HepG2 (cell line): ENCODE data around the gene BCAS1. TPM values are rescaled to one million over a fixed set of nuclear protein-coding genes. Genes with fewer than 3 reads are reported as not detected.

ENCODE experiments used
- BCL3 ChIP-seq: sonication (generic); formaldehyde crosslinking; IDR thresholded peaks from 2 replicates; pipeline ENCODE4 v1.5.1; 2020; ENCODE audit warnings: mild to moderate bottlenecking, missing genetic modification reagents, moderate library complexity
- BCLAF1 ChIP-seq: fragments of 450-650 bp; IDR thresholded peaks from 2 replicates; pipeline ENCODE4 v1.6.1; 2017; ENCODE audit warnings: mild to moderate bottlenecking
- CENPX ChIP-seq: sonication (generic); formaldehyde crosslinking; IDR thresholded peaks from 2 replicates; pipeline ENCODE4 v1.9.0; 2021; ENCODE audit warnings: mild to moderate bottlenecking, missing genetic modification reagents, moderate library complexity
- MAZ ChIP-seq, 2 experiments: sonication (generic) in 1 of 2; formaldehyde crosslinking in 1 of 2; IDR thresholded peaks; 2 replicates each; pipeline versions ENCODE4 v1.5.0 to v1.6.1; 2012 to 2020; ENCODE audit warnings: low read depth in 2 of 2, mild to moderate bottlenecking in 2 of 2, borderline replicate concordance in 1 of 2, improper control_type of control experiment in 1 of 2, low read length in 1 of 2, missing genetic modification reagents in 1 of 2, moderate library complexity in 1 of 2
- NR0B2 ChIP-seq: sonication (generic); formaldehyde crosslinking; IDR thresholded peaks from 2 replicates; pipeline ENCODE4 v1.4.0; 2020; ENCODE audit warnings: mild to moderate bottlenecking, missing genetic modification reagents
- PCBP2 ChIP-seq: fragments of 200-400 bp; formaldehyde crosslinking; optimal IDR thresholded peaks from 2 replicates; pipeline ENCODE3; 2018; ENCODE audit warnings: low read length, low read depth; ENCODE audit not compliant: poor library complexity, severe bottlenecking
- TOE1 ChIP-seq: sonication (generic); formaldehyde crosslinking; IDR thresholded peaks from 2 replicates; pipeline ENCODE4 v1.4.0; 2020; ENCODE audit warnings: mild to moderate bottlenecking, missing genetic modification reagents
- UBTF ChIP-seq: sonication (generic); formaldehyde crosslinking; IDR thresholded peaks from 2 replicates; pipeline ENCODE4 v1.4.0; 2020; ENCODE audit warnings: mild to moderate bottlenecking, missing genetic modification reagents
- ZBTB49 ChIP-seq: sonication (generic); formaldehyde crosslinking; IDR thresholded peaks from 2 replicates; pipeline ENCODE4 v1.4.0; 2020; ENCODE audit warnings: missing genetic modification reagents, borderline replicate concordance
- ZFX ChIP-seq: sonication (generic); formaldehyde crosslinking; IDR thresholded peaks from 2 replicates; pipeline ENCODE4 v1.4.0; 2020; ENCODE audit warnings: mild to moderate bottlenecking, low read depth, missing genetic modification reagents, moderate library complexity
- ZHX1 ChIP-seq: sonication (generic); formaldehyde crosslinking; IDR thresholded peaks from 2 replicates; pipeline ENCODE4 v1.8.1; 2022; ENCODE audit warnings: low read depth, mild to moderate bottlenecking, missing genetic modification reagents
- ZNF143 ChIP-seq: sonication (generic); formaldehyde crosslinking; IDR thresholded peaks from 2 replicates; pipeline ENCODE4 v1.4.0; 2020; ENCODE audit warnings: missing genetic modification reagents
- polyA plus RNA-seq, 8 experiments: library from polyadenylated mRNA; depleted of rRNA in 3 of 8; stranded (reverse) in 7 of 8; unstranded in 1 of 8; fragments of >200 nt; fragmentation: Illumina TruSeq in 4 of 8; extraction: Trizol in 4 of 8; gene quantifications; 2 replicates each; pipeline versions ENCODE4 v1.2.1 to v1.2.3, GENCODE V29; 2011 to 2016; ENCODE audit warnings: low read depth in 4 of 8, missing spikeins in 1 of 8, mixed read lengths in 1 of 8; ENCODE audit not compliant: insufficient read depth in 1 of 8
- total RNA-seq, 5 experiments: library from RNA; depleted of rRNA; stranded (reverse); fragments of >200 nt; fragmentation: Illumina TruSeq; extraction: Trizol; gene quantifications; 2 replicates each; pipeline ENCODE4 v1.2.3, GENCODE V29; 2016; ENCODE audit warnings: low read depth in 1 of 5

BCAS1 gene
- total and polyA plus RNA-seq, 2 of the 13 experiments (the other 11 are each of a cell fraction or from before 2014, with no cell fraction given), result 0.55 to 0.91 TPM

- TF ChIP-seq ZHX1 (CRISPR knock-in tag), result no peak
- TF ChIP-seq NR0B2 (CRISPR knock-in tag), result no peak
- TF ChIP-seq ZFX (CRISPR knock-in tag), result peak; percentile 37; the same call in 1 of the 2 replicates
- no peak for TF ChIP-seq BCLAF1
- no peak for TF ChIP-seq CENPX (CRISPR knock-in tag)
- TF ChIP-seq BCL3 (CRISPR knock-in tag), result no peak
- TF ChIP-seq ZBTB49 (CRISPR knock-in tag), result no peak
- no peak; the same call in 1 of the 2 replicates for TF ChIP-seq TOE1 (CRISPR knock-in tag)
- no peak for TF ChIP-seq PCBP2
- TF ChIP-seq ZNF143 (CRISPR knock-in tag), result no peak
- no peak for TF ChIP-seq UBTF (CRISPR knock-in tag)
- no peak for TF ChIP-seq MAZ (IDR thresholded peaks at IDR 0.05; ENCODE audit: borderline replicate concordance, low read depth, low read length)
- TF ChIP-seq MAZ (CRISPR knock-in tag; IDR thresholded peaks at IDR 0.05; ENCODE audit: low read depth), result no peak
Measured at GRCh38 chr20:54103067-54103761, 32.8 kb upstream of the BCAS1 start (continued).
